HG03159 (cell line): Measurements from ENCODE around the gene NEUROD2.

ENCODE experiments used
- ATAC-seq: cut with Tn5 transposase; IDR thresholded peaks from one replicate; pipeline ENCODE4 v1.9.1; 2021; ENCODE audit warnings: mild to moderate bottlenecking, moderate library complexity; ENCODE audit not compliant: unreplicated experiment

NEUROD2 gene

DNA sequence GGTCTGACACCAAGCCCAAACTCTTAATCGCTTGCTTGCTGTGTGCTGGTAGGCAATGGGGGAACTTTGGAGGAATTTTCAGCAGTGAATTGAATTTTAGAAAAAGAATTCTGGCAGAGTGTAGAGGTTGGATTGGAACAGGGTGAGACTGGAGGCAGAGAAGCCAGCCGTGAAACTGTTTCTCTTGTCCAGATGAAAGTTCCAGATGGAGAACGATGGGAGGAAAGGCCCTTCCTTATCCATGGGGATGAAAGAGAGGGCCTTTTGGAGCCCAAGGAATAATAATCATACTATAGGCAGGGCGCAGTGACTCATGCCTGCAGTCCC lies 26.0 kb downstream of the NEUROD2 start:
- no peak for ATAC-seq

DNA sequence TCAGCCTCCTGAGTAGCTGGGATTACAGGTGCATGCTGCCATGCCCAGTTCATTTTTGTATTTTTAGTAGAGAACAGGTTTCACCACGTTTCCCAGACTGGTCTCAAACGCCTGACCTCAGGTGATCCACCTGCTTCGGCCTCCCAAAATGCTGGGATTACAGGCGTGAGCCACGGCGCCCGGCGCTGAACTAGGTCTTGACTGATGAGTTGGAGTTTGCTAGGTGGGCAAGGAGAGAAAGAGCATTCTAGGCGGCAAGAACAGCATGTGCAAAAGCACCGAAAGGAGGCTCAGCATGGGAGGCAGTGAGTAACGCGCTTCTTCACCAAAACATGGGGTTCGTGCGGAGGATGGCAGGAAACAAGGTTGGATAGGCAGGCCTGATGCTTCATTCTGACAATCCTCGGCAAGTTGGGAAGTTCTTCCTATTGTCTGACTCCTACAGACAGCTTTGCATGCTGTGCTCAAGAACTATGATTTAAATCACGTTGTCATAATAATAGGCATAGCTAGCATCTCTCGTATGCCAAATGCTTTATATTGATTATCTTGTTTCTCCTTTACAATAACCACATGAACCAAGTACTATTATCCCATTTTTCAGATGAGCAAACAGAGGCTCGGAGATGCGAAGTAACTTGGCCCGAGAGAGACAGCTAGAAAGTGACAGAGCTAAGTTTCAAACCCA lies 26.5 kb downstream of the NEUROD2 start:
- ATAC-seq: no peak

DNA sequence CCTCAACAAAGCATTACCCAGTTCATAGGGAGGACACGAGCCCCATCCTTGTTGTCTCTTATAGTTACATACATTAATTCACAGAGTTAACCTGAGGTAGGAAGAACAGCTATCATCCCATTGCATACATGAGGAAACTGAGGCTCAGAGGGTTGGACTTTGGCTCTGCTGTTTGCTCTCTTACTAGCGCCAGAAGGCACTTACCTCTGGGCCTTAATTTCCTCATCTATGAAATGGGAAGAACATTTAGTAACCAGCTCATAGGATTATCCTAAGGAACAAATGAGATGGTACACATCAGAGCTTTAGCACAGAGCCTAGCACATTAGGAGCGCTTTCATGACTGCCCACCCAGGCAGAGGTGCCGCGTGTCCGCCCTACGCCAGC lies 27.6 kb downstream of the NEUROD2 start:
- no peak for ATAC-seq

DNA sequence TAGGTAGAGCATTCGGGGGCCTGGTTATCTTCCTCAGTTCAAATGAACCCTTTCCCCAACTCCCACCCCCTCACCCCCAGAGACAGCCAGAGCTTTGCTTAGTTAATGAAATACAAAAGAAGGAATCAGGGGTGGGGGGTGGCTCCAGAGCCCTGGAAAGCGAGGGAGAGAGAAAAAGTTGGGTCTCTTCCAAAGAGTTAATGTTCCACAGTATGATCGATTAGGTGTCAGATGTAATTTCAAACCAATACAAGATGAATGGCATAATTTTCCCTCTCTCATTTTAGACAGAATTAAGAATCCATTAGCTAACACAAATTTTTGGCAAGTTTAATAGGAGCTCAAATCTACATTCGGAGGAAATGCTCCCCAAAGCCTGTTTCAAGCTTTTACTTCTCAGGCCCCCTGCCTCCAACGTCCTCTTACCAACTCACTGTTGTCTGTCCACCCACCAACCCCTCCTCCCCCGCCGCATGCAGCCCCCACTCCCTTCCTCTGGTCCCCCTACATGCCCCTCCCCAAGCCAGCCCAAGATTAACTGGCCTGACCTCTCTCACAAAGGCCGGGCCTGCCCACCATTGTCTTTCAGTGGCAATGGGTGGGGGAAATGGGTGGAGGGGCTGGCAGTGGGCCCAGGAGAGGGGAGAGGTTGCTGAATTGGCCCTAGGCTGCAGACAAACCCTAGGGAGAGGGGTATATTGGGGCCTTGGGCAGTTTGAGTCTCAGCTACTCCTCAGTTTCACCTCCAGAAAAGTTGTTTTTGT lies 28.2 kb downstream of the NEUROD2 start:
- no peak for ATAC-seq

DNA sequence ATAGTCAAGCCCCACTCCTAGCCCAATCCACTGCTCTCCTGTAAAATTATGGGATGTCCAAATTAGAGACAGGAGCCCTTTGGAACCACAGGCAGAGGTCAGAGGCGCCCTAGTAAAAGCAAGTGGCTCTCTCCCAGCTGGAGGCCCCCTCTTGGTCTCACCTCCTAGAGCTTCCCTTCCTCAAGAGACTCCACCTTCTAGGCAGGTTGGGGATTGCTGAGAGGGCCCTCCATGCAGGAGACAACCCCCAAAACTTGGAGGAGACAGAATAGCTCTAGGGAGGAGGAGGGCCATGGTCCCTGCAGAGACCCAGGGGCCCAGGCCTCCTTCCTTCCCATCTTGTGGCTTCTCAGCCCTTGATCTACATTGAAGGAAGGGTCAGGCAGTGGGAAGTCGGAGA lies 29.4 kb downstream of the NEUROD2 start:
- ATAC-seq: no peak

DNA sequence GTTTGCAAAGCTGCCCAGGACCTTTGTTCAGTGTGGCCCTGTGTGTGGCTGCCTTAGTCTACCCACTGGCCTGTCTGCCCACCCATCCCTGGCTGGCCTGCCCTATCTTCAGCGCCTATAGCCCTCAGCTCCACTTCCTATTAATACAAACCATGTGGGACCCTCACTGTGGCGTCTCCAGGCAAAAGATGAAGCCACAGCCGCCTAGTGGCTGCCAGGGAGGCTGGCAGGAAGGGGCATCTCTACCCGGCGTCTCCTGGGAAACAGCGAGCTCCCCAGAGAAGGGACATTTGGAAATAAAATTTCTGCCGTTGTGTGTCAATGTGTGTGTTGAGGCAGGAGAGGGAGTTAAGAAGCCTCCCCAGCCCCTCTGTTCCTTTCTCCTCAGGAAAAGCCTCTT lies 31.5 kb downstream of the NEUROD2 start:
- no peak for ATAC-seq

DNA sequence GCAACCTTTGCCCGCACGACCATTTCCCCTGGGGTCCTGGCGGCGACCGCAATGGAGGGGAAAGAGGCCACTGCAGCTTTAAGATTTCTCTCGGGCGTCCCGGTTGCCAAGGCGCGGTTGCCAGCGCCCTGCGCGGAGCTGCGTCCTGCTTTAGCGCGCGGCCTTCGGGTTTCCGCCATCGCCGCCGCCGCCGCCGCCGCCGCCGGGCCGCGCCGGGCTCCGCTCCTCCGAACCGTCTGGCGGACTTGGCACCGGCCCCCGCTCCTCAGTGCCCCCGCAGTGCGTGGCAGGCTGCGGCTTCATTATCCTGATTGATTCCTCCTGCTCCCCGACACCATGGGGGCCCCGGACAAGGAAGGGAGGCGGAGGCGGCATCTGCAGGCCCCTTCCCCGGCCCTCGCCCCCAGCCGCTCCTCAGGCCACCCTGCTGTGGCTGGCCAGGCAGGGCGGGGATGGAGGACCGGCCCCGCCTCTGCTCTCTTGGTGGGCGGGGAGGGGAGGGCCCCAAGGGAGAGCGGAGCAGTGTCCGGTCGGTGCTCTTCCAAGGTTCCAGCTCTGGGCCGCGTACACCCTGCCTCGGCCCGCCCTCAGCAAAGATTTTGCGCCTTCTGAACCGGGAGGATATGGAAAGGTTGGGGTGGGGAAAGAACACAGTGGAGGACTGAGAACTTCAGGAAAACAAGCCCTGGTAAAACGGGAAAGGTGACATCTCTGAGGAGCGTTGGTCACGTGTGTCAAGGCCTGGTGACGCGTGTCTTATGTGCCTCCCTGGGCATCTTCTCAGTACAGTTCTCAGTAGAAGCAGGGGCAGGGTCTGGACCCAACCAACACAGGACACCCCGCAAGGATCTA lies 34.0 kb downstream of the NEUROD2 start:
- ATAC-seq: no peak

DNA sequence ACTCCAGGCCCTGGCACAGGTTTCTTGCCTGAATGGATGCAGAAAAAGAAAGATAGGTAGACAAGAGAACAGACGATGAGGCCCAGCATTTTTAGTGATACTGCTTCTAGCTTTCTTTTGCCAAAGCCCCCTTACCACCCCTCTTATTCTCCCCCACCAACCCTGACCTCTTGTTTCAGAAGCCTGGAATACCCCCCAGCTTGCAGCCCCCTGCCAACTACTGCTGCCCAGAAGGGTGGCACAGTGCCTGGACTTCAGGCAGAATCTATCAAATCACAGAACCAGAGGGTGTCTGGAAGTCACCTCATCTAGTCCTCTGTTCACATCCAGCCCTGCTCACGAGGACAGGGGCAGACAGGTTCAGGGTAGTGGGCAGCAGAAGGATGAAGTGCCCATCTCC lies 35.6 kb downstream of the NEUROD2 start:
- ATAC-seq: no peak

DNA sequence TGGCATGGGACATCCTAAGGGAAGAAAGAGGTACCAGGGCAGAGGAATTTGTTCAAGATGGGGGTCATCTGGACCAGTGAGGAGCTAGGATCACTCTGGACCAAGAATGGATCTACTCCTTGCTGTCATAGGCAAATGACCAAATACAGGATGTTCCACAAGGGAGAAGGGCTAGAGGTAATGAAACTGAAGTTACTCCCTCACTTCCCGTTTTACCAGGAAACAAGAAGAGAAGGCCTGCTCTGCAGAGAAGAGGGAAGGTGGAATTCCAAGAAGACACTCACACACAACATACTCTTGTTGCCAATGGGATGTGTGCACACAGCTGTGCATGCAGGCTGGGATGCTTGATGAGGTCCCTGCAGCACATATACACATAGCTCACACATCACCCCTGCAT lies 38.6 kb downstream of the NEUROD2 start:
- ATAC-seq: no peak

DNA sequence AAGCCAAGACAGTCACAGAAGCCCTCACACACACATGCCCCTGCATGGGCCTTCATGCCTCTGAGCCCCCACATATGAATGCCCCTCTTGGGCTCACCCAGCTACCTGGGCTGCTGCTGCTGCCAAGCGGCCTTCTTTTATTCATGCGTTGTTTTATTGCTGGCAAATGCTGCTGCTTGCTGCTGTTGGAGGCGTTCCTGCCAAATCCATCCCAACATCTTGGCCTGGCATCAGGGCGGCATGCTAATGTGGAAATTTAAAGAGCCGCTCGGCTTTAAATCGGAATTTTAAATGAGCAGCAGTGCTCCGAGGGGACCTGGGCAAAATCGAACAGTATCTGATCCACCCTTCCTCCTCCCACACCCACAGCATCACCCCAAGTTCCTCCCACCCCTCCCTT lies 39.0 kb downstream of the NEUROD2 start:
- ATAC-seq: no peak

DNA sequence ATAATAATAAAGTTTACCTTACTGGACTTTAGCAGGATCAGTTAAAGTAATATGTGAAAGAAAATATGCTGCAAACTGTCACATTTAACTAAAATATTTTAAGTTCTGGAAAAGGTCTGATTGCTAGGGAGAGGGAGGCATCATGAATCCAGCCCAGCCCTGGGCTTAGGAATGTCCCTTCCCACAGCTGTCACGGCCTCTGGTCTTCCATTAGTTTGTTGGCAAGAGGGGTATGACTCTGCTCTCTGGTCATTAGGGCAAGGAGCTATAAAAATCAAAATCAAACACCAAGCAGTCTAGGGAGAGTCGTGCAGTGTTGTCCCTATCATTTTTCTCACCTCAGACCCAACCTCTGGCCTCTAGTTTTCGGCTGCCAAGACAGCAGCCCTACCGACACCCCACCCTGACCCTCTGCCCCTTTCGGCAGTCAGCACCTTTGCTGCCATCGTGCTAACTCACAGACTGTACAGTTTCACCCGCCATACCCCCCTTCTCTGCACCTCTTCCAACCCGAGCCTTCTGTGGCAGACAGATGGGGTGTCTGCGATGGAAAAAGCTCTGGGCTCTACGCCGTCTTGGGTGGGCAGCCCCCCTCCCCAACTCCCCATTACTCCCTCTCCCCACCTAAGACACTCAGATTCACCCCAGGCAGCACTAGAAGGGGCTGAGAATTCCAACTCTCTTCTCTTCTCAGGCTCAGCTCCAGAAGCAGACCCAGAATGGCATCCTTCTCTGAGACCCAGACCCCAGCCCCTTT lies 41.4 kb downstream of the NEUROD2 start:
- ATAC-seq: no peak

DNA sequence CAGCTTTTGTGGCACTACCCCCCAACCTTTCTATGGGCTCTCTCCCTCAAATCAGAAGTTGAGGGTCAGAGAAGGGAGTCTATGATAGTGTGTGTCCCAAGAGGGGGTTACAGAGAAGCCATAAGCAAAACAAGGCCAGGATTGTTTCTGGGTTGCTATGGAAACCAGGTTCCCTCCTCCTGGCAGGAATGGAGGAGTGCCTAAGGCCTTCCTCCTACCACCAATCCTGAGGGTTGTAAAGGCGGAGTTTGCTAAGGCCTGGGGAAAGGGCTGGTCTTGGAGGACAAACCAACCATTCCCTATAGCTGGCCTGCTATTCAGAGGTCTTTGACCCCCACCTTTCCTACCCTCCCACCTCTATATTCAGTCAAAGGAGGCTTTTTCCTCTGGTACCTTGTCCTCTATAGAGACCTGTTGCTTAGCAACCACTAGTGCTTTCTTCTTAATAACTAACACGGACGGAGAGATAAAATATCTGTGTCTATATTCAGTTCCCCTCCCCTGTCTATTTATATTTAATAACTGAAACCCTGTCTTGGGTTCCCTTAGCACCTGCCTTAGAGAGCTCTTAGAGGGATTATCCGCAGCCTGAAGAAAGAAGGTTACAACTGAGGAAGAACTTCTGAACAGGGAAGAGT lies 43.4 kb downstream of the NEUROD2 start:
- no peak for ATAC-seq

DNA sequence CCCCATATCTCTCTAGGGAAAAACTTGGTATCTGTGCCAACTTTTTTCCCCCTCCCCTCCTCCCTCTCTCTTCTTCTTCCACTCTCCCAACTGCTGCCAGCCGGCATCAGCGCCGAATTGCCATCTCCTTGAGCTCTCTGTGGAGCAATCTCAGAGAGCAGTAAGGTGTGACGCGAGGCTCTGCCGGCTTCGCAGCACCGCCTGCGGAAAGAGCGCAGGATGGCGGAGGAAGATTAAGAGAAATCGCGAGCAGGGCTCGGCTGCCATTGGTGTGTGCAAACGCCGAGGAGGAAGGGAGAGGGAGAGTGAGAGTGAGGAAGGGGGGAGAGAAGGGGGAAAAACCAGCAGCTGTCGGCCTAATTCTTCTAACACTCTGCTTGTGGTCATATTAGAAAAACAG lies 44.2 kb downstream of the NEUROD2 start:
- ATAC-seq: no peak

DNA sequence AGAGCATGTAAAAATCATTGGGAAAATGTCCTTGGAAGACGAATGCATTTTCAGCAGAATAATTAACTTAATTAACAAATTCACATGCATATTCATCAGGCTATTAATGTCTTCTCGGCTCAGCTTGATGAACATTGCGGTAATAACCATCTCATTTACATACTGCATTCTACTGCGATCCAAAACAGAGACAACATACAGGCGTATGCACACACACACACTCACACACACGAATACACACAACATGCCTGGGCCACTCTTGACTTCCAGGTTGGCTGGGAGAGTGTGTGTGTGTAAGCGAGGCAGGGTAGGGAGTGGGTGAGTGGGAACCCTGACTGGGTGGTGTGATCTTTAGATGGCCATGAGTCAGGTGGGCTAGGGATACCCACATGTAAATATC lies 44.7 kb downstream of the NEUROD2 start:
- no peak for ATAC-seq

DNA sequence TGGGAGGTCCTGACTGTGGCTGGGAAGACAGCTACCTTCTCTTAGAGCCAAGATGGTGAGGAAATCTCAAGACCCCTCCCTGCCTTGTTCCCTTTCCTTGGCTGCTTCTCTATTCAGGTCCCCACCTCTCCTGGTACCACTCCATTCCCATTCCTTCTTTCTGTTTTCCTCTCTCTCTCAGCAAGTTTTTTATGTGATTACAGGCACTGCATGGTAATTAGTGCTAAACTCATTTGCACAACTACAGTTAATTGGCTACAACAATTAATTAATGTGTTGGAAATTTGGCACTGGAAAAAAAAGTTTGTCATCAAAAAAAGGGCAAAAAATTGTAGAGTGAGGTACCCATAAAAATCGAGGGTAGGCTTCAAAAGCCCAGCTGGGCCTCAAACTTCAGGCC lies 45.3 kb downstream of the NEUROD2 start:
- no peak for ATAC-seq

DNA sequence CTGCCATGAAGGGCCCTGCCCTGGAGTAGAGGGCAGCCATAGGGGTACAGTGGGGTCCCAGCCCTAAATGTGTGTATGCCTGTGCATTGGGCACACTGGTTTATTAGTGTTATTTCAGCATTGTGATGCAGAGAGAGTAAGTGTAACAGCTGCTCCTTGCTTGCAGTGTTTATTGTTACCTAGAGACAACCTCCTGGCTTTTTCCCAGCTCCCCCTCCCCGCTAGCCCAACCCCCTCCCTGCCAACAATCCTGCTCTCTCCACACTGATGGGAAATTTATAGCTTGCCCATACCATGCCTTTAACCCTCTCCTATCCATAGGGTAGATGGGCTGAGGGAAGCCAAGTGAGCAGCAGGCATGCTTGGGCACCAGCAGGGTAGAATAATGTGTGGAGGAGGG lies 51.3 kb downstream of the NEUROD2 start:
- no peak for ATAC-seq

DNA sequence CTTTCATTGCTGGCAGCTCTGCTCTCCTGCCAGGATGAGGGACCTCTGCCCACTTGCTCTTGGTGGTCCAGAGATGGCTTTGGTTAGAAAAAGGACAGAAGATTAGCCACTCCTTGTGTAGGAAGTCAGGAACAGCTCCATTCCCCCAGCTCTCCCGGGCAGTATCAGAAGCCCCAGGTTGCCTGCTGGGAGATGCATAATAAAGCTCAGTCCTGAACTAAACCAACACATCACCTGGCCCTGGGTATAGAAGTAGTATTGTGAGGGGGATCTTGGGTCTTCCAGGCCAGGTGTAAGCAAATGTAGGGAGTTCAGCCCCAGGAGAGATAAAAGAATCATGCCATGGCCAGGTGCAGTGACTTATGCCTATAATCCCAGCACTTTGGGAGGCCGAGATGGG lies 52.4 kb downstream of the NEUROD2 start:
- ATAC-seq: no peak
